WTC11 (cell line): ENCODE results near the gene LRRFIP1.

ENCODE experiments used
- ETV6 ChIP-seq: sonication (generic); formaldehyde crosslinking; IDR thresholded peaks from 2 replicates; pipeline ENCODE4 v1.8.1; 2022; ENCODE audit warnings: mild to moderate bottlenecking, missing genetic modification reagents
- GTF2I ChIP-seq: fragments of 250-450 bp; sonication (Bioruptor Pico); conservative IDR thresholded peaks from 2 replicates; pipeline ENCODE4 v1.4.0; 2021; ENCODE audit warnings: mild to moderate bottlenecking
- JUN ChIP-seq: sonication (generic); formaldehyde crosslinking; IDR thresholded peaks from 2 replicates; pipeline ENCODE4 v1.8.0; 2023; ENCODE audit warnings: mild to moderate bottlenecking, missing genetic modification reagents
- NR2C2 ChIP-seq: sonication (generic); formaldehyde crosslinking; IDR thresholded peaks from 2 replicates; pipeline ENCODE4 v1.8.0; 2022; ENCODE audit warnings: mild to moderate bottlenecking, missing genetic modification reagents
- ZNF671 ChIP-seq: fragments of 250-450 bp; sonication (Bioruptor Pico); IDR thresholded peaks from 2 replicates; pipeline ENCODE4 v1.8.0; 2021; ENCODE audit warnings: mild to moderate bottlenecking
- TF ChIP-seq, protein P1 (sequence below): fragments of 200-600 bp; IDR thresholded peaks from 2 replicates; pipeline ENCODE4 v1.8.0; 2022; ENCODE audit warnings: antibody characterized with exemption
- TF ChIP-seq, protein P2 (sequence below): sonication (generic); formaldehyde crosslinking; conservative IDR thresholded peaks from 2 replicates; pipeline ENCODE4 v1.8.1; 2022; ENCODE audit warnings: mild to moderate bottlenecking, missing genetic modification reagents
- TF ChIP-seq, protein P3 (sequence below): sonication (generic); formaldehyde crosslinking; IDR thresholded peaks from 2 replicates; pipeline ENCODE4 v1.8.0; 2022; ENCODE audit warnings: mild to moderate bottlenecking, missing genetic modification reagents

DNA sequence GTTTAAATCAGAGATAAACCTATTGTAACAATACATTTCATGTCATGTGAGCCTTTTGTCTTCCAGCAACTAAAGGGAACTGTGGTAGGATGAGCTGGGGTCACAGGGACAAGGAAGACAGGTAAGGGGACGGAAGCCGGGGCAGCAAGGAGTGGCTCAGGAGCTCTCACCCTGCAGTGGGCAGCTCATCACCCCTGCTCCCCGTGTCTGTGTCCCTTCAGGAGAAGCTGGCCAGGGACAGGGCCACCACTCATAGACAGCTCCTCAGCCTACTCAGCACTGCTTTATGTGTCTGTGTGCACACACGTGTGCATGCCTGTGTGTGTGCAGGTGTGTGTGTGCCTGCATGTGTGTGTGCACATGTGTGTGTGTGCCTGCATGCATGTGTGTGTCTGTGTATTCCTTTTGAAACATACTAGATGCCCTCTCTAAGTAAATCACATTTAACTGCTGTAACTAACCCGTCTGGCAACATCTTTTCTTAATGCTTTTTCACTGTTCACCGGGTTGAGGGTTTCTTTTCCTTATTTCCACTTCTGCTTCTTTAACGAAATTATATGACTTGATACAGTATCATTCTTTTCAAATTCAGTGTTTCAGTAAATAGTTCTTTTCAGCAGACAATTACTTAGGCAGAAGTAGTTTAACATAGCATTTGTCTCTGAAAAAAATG, 44.2 kb downstream of the LRRFIP1 start:
- TF ChIP-seq JUN (CRISPR knock-in tag) (no peak), ETV6 (no peak), ZNF671 (no peak), GTF2I (no peak), NR2C2 (CRISPR knock-in tag) (no peak)
- TF ChIP-seq, protein P1, sequence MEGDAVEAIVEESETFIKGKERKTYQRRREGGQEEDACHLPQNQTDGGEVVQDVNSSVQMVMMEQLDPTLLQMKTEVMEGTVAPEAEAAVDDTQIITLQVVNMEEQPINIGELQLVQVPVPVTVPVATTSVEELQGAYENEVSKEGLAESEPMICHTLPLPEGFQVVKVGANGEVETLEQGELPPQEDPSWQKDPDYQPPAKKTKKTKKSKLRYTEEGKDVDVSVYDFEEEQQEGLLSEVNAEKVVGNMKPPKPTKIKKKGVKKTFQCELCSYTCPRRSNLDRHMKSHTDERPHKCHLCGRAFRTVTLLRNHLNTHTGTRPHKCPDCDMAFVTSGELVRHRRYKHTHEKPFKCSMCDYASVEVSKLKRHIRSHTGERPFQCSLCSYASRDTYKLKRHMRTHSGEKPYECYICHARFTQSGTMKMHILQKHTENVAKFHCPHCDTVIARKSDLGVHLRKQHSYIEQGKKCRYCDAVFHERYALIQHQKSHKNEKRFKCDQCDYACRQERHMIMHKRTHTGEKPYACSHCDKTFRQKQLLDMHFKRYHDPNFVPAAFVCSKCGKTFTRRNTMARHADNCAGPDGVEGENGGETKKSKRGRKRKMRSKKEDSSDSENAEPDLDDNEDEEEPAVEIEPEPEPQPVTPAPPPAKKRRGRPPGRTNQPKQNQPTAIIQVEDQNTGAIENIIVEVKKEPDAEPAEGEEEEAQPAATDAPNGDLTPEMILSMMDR = no peak
- TF ChIP-seq, protein P2, sequence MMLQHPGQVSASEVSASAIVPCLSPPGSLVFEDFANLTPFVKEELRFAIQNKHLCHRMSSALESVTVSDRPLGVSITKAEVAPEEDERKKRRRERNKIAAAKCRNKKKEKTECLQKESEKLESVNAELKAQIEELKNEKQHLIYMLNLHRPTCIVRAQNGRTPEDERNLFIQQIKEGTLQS (CRISPR knock-in tag) = no peak
- TF ChIP-seq, protein P3, sequence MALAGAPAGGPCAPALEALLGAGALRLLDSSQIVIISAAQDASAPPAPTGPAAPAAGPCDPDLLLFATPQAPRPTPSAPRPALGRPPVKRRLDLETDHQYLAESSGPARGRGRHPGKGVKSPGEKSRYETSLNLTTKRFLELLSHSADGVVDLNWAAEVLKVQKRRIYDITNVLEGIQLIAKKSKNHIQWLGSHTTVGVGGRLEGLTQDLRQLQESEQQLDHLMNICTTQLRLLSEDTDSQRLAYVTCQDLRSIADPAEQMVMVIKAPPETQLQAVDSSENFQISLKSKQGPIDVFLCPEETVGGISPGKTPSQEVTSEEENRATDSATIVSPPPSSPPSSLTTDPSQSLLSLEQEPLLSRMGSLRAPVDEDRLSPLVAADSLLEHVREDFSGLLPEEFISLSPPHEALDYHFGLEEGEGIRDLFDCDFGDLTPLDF (CRISPR knock-in tag) = no peak
